ENCODE data around the gene RFTN1.

RFTN1 gene

GRCh38 chr3:16392065-16392464 is 121.4 kb downstream of the RFTN1 start:
- no peak for TF ChIP-seq PAX5 (IDR thresholded peaks at IDR 0.05; ENCODE audit: insufficient read depth, low read length, severe bottlenecking)
- no peak for TF ChIP-seq POLR2AphosphoS5 (IDR thresholded peaks at IDR 0.05; ENCODE audit: low read depth, low read length)
- TF ChIP-seq SPI1 (IDR thresholded peaks at IDR 0.05; ENCODE audit: low read depth, low read length), result no peak
- TF ChIP-seq TAF1 (IDR thresholded peaks at IDR 0.05; ENCODE audit: low read depth, low read length), result no peak
- no peak for TF ChIP-seq POLR2A (IDR thresholded peaks at IDR 0.05; ENCODE audit: low read depth, low read length)
- TF ChIP-seq POU2F2 (IDR thresholded peaks at IDR 0.05; ENCODE audit: low read depth, low read length), result no peak
- FAIRE-seq, result peak; percentile 45
- DNase-seq (ENCODE audit: insufficient read length, low spot score), result no peak

- no peak for DNase-seq (ENCODE audit: insufficient read length, low spot score)
- FAIRE-seq, result no peak
- TF ChIP-seq POLR2A (IDR thresholded peaks at IDR 0.05; ENCODE audit: low read depth, low read length), result no peak
- TF ChIP-seq POLR2AphosphoS5 (IDR thresholded peaks at IDR 0.05; ENCODE audit: low read depth, low read length), result no peak
- TF ChIP-seq POU2F2 (IDR thresholded peaks at IDR 0.05; ENCODE audit: low read depth, low read length), result no peak
- TF ChIP-seq SPI1 (IDR thresholded peaks at IDR 0.05; ENCODE audit: low read depth, low read length), result no peak
- no peak for TF ChIP-seq TAF1 (IDR thresholded peaks at IDR 0.05; ENCODE audit: low read depth, low read length)
- TF ChIP-seq PAX5 (IDR thresholded peaks at IDR 0.05; ENCODE audit: insufficient read depth, low read length, severe bottlenecking), result no peak
Observed at GRCh38 chr3:16390581-16390980, 122.9 kb downstream of the RFTN1 start.

- TF ChIP-seq POLR2A (IDR thresholded peaks at IDR 0.05; ENCODE audit: low read depth, low read length) (no peak), TAF1 (IDR thresholded peaks at IDR 0.05; ENCODE audit: low read depth, low read length) (no peak), PAX5 (IDR thresholded peaks at IDR 0.05; ENCODE audit: insufficient read depth, low read length, severe bottlenecking) (no peak), POU2F2 (IDR thresholded peaks at IDR 0.05; ENCODE audit: low read depth, low read length) (no peak), SPI1 (IDR thresholded peaks at IDR 0.05; ENCODE audit: low read depth, low read length) (no peak), POLR2AphosphoS5 (IDR thresholded peaks at IDR 0.05; ENCODE audit: low read depth, low read length) (no peak)
- no peak for DNase-seq (ENCODE audit: insufficient read length, low spot score)
- FAIRE-seq, result no peak
Observed at GRCh38 chr3:16388850-16389441, 124.6 kb downstream of the RFTN1 start.

GRCh38 chr3:16386561-16386960 is 126.9 kb downstream of the RFTN1 start:
- DNase-seq (ENCODE audit: insufficient read length, low spot score) (no peak), FAIRE-seq (no peak)
- TF ChIP-seq PAX5 (IDR thresholded peaks at IDR 0.05; ENCODE audit: insufficient read depth, low read length, severe bottlenecking) (no peak), TAF1 (IDR thresholded peaks at IDR 0.05; ENCODE audit: low read depth, low read length) (no peak), POU2F2 (IDR thresholded peaks at IDR 0.05; ENCODE audit: low read depth, low read length) (no peak)

- DNase-seq (ENCODE audit: insufficient read length, low spot score), result no peak
- no peak for FAIRE-seq
- no peak for TF ChIP-seq POLR2A (IDR thresholded peaks at IDR 0.05; ENCODE audit: low read depth, low read length)
- TF ChIP-seq TAF1 (IDR thresholded peaks at IDR 0.05; ENCODE audit: low read depth, low read length), result no peak
- TF ChIP-seq PAX5 (IDR thresholded peaks at IDR 0.05; ENCODE audit: insufficient read depth, low read length, severe bottlenecking), result no peak
- TF ChIP-seq POU2F2 (IDR thresholded peaks at IDR 0.05; ENCODE audit: low read depth, low read length), result no peak
- no peak for TF ChIP-seq POLR2AphosphoS5 (IDR thresholded peaks at IDR 0.05; ENCODE audit: low read depth, low read length)
- no peak for TF ChIP-seq SPI1 (IDR thresholded peaks at IDR 0.05; ENCODE audit: low read depth, low read length)
Observed at GRCh38 chr3:16385151-16385550, 128.3 kb downstream of the RFTN1 start.

GRCh38 chr3:16383864-16384263 is 129.6 kb downstream of the RFTN1 start:
- DNase-seq (ENCODE audit: insufficient read length, low spot score), result no peak
- no peak for FAIRE-seq
- TF ChIP-seq PAX5 (IDR thresholded peaks at IDR 0.05; ENCODE audit: insufficient read depth, low read length, severe bottlenecking) (no peak), SPI1 (IDR thresholded peaks at IDR 0.05; ENCODE audit: low read depth, low read length) (no peak), POLR2AphosphoS5 (IDR thresholded peaks at IDR 0.05; ENCODE audit: low read depth, low read length) (no peak), POLR2A (IDR thresholded peaks at IDR 0.05; ENCODE audit: low read depth, low read length) (no peak), TAF1 (IDR thresholded peaks at IDR 0.05; ENCODE audit: low read depth, low read length) (no peak), POU2F2 (IDR thresholded peaks at IDR 0.05; ENCODE audit: low read depth, low read length) (no peak)

- no peak for DNase-seq (ENCODE audit: insufficient read length, low spot score)
- peak; percentile 87 for FAIRE-seq
- TF ChIP-seq POLR2AphosphoS5 (IDR thresholded peaks at IDR 0.05; ENCODE audit: low read depth, low read length), result no peak
- TF ChIP-seq POLR2A (IDR thresholded peaks at IDR 0.05; ENCODE audit: low read depth, low read length), result no peak
- TF ChIP-seq TAF1 (IDR thresholded peaks at IDR 0.05; ENCODE audit: low read depth, low read length), result no peak
- TF ChIP-seq POU2F2 (IDR thresholded peaks at IDR 0.05; ENCODE audit: low read depth, low read length), result no peak
- no peak for TF ChIP-seq SPI1 (IDR thresholded peaks at IDR 0.05; ENCODE audit: low read depth, low read length)
- TF ChIP-seq PAX5 (IDR thresholded peaks at IDR 0.05; ENCODE audit: insufficient read depth, low read length, severe bottlenecking), result no peak
Observed at GRCh38 chr3:16382845-16383244, 130.7 kb downstream of the RFTN1 start.

GRCh38 chr3:16381426-16381825 is 132.1 kb downstream of the RFTN1 start:
- TF ChIP-seq POLR2AphosphoS5 (IDR thresholded peaks at IDR 0.05; ENCODE audit: low read depth, low read length) (no peak), POLR2A (IDR thresholded peaks at IDR 0.05; ENCODE audit: low read depth, low read length) (no peak), PAX5 (IDR thresholded peaks at IDR 0.05; ENCODE audit: insufficient read depth, low read length, severe bottlenecking) (no peak), POU2F2 (IDR thresholded peaks at IDR 0.05; ENCODE audit: low read depth, low read length) (no peak), TAF1 (IDR thresholded peaks at IDR 0.05; ENCODE audit: low read depth, low read length) (no peak), SPI1 (IDR thresholded peaks at IDR 0.05; ENCODE audit: low read depth, low read length) (no peak)
- FAIRE-seq (no peak), DNase-seq (ENCODE audit: insufficient read length, low spot score) (no peak)

GRCh38 chr3:16380421-16380820 is 133.1 kb downstream of the RFTN1 start:
- TF ChIP-seq POLR2AphosphoS5 (IDR thresholded peaks at IDR 0.05; ENCODE audit: low read depth, low read length) (no peak), POU2F2 (IDR thresholded peaks at IDR 0.05; ENCODE audit: low read depth, low read length) (0 out of 2 replicates have a peak, but pooled peaks have one; percentile 2)
- no peak for DNase-seq (ENCODE audit: insufficient read length, low spot score)
- no peak for FAIRE-seq

- TF ChIP-seq PAX5 (IDR thresholded peaks at IDR 0.05; ENCODE audit: insufficient read depth, low read length, severe bottlenecking) (no peak), POLR2A (IDR thresholded peaks at IDR 0.05; ENCODE audit: low read depth, low read length) (no peak), POU2F2 (IDR thresholded peaks at IDR 0.05; ENCODE audit: low read depth, low read length) (no peak), SPI1 (IDR thresholded peaks at IDR 0.05; ENCODE audit: low read depth, low read length) (no peak), POLR2AphosphoS5 (IDR thresholded peaks at IDR 0.05; ENCODE audit: low read depth, low read length) (no peak), TAF1 (IDR thresholded peaks at IDR 0.05; ENCODE audit: low read depth, low read length) (no peak)
- DNase-seq (ENCODE audit: insufficient read length, low spot score) (no peak), FAIRE-seq (no peak)
Observed at GRCh38 chr3:16379838-16380237, 133.7 kb downstream of the RFTN1 start.
